Activated T-cell treated with anti-CD3 and anti-CD28 coated beads, Interleukin-2, amount 50 U/mL, for 72 hours (primary cell): ENCODE data around the gene ANO10. TPM values are rescaled to one million over a fixed set of nuclear protein-coding genes. Genes with fewer than 3 reads are reported as not detected.
"Not testable (repeated sequence)": the region's sequence is repeated elsewhere in the genome, so short reads cannot be mapped to it uniquely, and the experiment has no call there.

Experiments
- ATAC-seq, 2 donors: fragments of 150-1000 bp; cut with Tn5 transposase; replicated peaks in 1 of 2; 2 replicates each; pipeline ENCODE4 v1.10.0; 2021; ENCODE audit warnings: moderate library complexity in 2 of 2, mild to moderate bottlenecking in 1 of 2
- DNase-seq, 2 donors: peaks; one replicate each; pipeline ENCODE4 v3.0.0; 2021 to 2022; ENCODE audit warnings: mixed read lengths in 1 of 2
- H3K27ac Mint-ChIP-seq: one replicate; pipeline ENCODE4 v1.8.0; 2022; ENCODE audit warnings: mild to moderate bottlenecking, moderate library complexity, mixed read lengths
- H3K27me3 Mint-ChIP-seq: one replicate; pipeline ENCODE4 v1.8.0; 2022; ENCODE audit warnings: low read depth, mixed read lengths
- H3K36me3 Mint-ChIP-seq, 2 donors: one replicate each; pipeline ENCODE4 v1.8.0; 2022; ENCODE audit warnings: mixed read lengths in 2 of 2, mild to moderate bottlenecking in 1 of 2; ENCODE audit not compliant: insufficient read depth in 2 of 2
- H3K4me1 Mint-ChIP-seq: one replicate; pipeline ENCODE4 v1.8.0; 2022; ENCODE audit warnings: low read depth, mixed read lengths
- H3K4me3 Mint-ChIP-seq, 2 donors: one replicate each; pipeline ENCODE4 v1.8.0; 2022; ENCODE audit warnings: mild to moderate bottlenecking in 2 of 2, mixed read lengths in 2 of 2, moderate library complexity in 2 of 2
- H3K9me3 Mint-ChIP-seq, 2 donors: one replicate each; pipeline ENCODE4 v1.8.0; 2022; ENCODE audit warnings: mixed read lengths in 2 of 2
- total RNA-seq, 2 donors: library from RNA; stranded (reverse); gene quantifications; one replicate each; pipeline ENCODE4 v1.2.3, GENCODE V29; 2022

ANO10 gene
- total RNA-seq, 2 donors from 2014 or later, result 10.7 to 11.8 TPM

DNA sequence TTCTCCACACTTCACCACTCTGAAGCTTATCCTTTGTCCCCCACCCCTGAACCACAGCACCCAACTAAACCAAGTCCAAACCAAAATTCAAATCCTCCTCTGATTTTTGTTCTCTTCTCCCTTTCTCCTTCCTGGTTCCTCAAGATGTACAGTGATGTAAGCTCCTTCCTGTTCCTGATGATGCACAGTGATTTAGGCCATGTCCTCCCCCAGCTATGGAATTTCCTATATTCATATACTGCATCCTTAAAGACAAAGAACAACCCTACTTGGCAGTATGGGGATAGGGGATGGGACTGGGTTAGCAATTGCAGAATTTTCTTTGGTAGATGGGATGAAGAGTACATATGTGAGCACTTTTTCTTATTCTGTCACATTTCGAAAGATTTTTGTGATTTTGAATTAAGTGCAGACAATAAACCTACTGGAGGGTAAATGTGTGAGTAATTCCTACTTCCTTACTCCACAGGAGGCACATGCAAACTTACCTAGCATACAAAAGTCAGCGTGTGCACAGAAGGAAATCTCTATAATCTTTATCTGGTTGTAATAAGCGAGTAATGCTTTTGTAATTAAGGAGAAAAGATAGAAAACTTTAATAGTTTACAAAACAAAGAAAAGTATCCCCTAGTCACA, 125.0 kb downstream of the ANO10 start:
- H3K27me3 Mint-ChIP-seq, result peaks cover 41% of the 10 kb centered on the region
- ATAC-seq, result no peak
- DNase-seq, result no peak
- H3K4me1 Mint-ChIP-seq, result peaks cover 51% of the 10 kb centered on the region
- no peak overlapping the region for H3K4me3 Mint-ChIP-seq
- peaks cover 4 to 12% of the 10 kb centered on the region in 2 donors for H3K36me3 Mint-ChIP-seq
- H3K27ac Mint-ChIP-seq, result no peak overlapping the region
- peaks cover 2 to 3% of the 10 kb centered on the region in 2 donors for H3K9me3 Mint-ChIP-seq

DNA sequence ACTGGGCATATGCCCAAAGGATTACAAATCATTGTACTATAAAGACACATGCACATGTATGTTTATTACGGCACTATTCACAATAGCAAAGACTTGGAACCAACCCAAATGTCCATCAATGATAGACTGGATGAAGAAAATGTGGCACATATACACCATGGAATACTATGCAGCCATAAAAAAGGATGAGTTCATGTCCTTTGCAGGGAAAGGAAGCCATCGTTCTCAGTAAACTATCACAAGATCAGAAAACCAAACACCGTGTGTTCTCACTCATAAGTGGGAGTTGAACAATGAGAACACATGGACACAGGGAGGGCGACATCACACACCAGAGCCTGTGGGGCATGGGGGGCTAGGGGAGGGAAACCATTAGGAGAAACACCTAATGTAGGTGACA, 128.9 kb downstream of the ANO10 start:
- not testable (repeated sequence) for H3K9me3 Mint-ChIP-seq, ATAC-seq, H3K27ac Mint-ChIP-seq, DNase-seq, H3K36me3 Mint-ChIP-seq, H3K4me3 Mint-ChIP-seq
- peaks cover 39% of the 10 kb centered on the region for H3K4me1 Mint-ChIP-seq
- peaks cover 28% of the 10 kb centered on the region for H3K27me3 Mint-ChIP-seq

DNA sequence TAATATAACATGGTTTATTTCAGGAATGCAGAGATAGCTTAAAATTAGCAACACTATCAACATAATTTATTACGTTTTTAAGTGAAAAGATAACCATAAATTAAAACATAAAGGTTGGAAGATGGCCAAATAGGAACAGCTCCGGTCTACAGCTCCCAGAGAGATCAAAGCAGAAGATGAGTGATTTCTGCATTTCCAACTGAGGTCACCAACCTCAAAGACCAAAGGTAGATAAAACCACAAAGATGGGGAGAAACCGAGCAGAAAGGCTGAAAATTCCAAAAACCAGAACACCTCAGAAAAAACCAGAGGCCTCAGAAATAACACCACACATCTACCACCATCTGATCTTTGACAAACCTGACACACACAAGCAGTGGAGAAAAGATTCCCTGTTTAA, 130.0 kb downstream of the ANO10 start:
- Mint-ChIP-seq H3K4me1 (peaks cover 30% of the 10 kb centered on the region), H3K27me3 (peaks cover 27% of the 10 kb centered on the region), H3K4me3 (peak overlapping the region in 1 of 2 donors; percentile 46), H3K27ac (peak overlapping the region; percentile 56), H3K36me3 (peaks cover 4 to 13% of the 10 kb centered on the region in 2 donors)
- H3K9me3 Mint-ChIP-seq, result not testable (repeated sequence)
- ATAC-seq (peak; percentile 33 to 70), DNase-seq (peak; percentile 19 to 29)

DNA sequence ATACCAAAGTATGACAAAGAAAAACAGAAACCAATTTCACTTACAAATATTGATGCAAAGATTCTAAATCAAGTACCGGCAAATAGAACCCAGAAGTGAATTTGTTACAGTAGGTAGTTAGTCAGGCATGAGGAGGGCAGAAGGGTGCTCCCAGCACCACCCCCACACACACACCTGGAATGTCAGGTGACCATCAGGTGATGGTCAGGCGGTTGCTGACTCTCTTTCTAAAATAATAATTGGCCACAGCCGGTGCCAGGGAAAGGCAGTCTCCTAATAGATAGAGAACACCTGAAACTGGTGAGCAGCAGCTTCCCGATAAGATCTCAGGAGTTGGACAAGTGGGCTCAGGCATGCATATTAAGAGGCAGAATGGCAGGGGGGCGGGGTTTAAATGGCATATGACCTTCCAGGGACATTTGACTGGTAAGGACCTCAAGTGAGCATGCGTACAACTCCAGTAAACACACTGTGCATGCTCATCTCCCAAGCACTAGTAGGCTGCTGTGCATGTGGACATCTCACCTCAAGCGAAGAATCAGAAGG, 131.1 kb downstream of the ANO10 start:
- ATAC-seq (no peak), DNase-seq (no peak)
- Mint-ChIP-seq H3K4me1 (peaks cover 26% of the 10 kb centered on the region), H3K9me3 (peaks cover 2 to 3% of the 10 kb centered on the region in 2 donors), H3K4me3 (no peak overlapping the region), H3K36me3 (peaks cover 4 to 13% of the 10 kb centered on the region in 2 donors), H3K27me3 (peaks cover 17% of the 10 kb centered on the region), H3K27ac (no peak overlapping the region)

DNA sequence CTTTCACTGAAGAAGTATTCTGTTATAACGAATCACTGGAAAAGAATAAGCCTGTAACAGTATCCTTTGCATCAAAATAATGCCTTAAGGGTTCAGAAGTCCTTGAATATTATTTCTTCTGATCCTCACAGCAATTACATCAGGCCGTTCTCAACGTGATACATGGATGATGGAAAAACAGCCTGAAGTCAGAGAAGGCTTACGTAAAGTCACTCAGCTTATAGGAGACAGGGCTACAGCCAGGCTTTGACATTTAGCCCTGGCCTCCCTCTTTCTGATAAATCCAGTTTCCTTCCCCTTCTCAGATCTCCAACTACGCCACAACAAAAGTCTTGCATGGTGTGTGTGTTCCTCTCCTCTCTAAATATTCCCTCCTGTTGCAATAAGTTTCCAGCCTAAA, 131.9 kb downstream of the ANO10 start:
- Mint-ChIP-seq H3K4me3 (no peak overlapping the region), H3K9me3 (peaks cover 2 to 3% of the 10 kb centered on the region in 2 donors), H3K27me3 (peaks cover 17% of the 10 kb centered on the region), H3K27ac (no peak overlapping the region), H3K4me1 (peaks cover 26% of the 10 kb centered on the region), H3K36me3 (peaks cover 4 to 13% of the 10 kb centered on the region in 2 donors)
- ATAC-seq (no peak), DNase-seq (no peak)

DNA sequence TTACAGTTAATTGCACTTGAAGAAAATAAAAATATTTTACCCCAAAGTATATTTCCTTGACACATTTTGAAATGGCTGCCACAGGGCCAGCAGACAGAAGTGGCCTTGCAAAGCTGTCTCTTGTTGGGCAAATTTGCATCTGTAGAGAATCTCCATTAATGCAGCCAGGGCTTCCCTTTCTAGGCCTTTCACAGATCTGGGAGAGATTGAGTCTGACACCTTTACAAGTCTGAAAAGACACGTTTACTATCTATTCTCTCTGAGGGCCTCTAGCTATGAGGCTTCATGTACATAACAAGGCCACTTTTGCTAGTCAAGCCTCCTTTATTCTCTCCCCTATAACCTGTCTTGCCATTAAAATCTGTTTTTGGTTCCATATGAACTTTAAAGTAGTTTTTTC, 135.9 kb downstream of the ANO10 start:
- DNase-seq, result no peak
- H3K4me1 Mint-ChIP-seq, result peaks cover 25% of the 10 kb centered on the region
- ATAC-seq, result no peak

DNA sequence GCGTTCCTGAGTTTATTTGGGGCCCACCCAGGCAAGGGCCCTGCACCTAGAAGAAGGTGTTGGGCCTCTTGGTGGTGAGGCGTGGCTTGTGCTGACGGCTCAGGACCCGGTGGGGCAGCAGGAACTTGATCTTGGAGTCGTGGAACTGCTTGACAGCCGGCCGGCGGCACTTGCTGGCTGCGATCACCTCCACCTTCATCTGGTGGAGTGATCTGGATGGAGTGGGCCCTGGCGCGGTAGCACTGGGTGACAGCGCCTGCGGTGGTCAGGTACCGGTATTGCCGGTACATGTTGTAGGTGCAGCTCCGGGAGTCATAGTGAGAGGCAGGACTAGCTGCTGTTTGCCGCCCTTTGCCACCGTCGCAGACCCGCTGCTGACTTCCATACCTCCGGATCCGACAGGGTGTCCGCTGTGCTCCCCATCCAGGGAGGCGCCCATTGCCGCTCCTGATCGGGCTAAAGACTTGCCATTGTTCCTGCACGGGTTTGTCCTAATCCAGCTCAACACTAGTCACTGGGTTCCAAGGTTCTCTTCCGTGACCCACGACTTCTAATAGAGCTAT, 136.8 kb downstream of the ANO10 start:
- Mint-ChIP-seq H3K36me3 (peaks cover 2 to 4% of the 10 kb centered on the region in 2 donors), H3K27me3 (peaks cover 1% of the 10 kb centered on the region), H3K9me3 (peaks cover 0 to 3% of the 10 kb centered on the region in 2 donors), H3K4me1 (peaks cover 16% of the 10 kb centered on the region), H3K4me3 (no peak overlapping the region), H3K27ac (no peak overlapping the region)
- no peak for DNase-seq
- ATAC-seq, result no peak

More for the DNA sequence above, 135.9 kb downstream of the ANO10 start:
- peaks cover 0 to 3% of the 10 kb centered on the region in 2 donors for H3K9me3 Mint-ChIP-seq
- peaks cover 2 to 4% of the 10 kb centered on the region in 2 donors for H3K36me3 Mint-ChIP-seq
- no peak overlapping the region for H3K4me3 Mint-ChIP-seq
- H3K27me3 Mint-ChIP-seq, result peaks cover 10% of the 10 kb centered on the region
- H3K27ac Mint-ChIP-seq, result no peak overlapping the region

DNA sequence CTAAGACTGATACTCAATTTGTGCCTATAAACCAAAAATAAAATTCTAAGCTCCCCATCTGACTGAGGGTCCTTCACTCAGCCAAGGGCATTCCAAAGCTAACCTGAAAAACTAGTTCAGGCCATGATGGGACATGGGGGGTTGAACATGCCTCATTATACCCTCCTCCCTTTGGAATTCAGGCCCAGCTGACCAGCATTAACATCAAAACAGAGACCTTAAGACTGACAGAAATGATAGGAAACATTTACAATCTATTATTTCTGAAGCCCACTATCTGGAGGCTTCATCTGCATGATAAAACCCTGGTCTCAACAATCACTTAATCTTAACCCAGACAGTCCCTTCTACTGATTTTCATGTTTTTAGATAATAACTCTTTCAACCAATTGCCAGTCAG, 140.4 kb downstream of the ANO10 start:
- Mint-ChIP-seq H3K4me3 (no peak overlapping the region), H3K4me1 (peaks cover 38% of the 10 kb centered on the region), H3K36me3 (peaks cover 0 to 5% of the 10 kb centered on the region in 2 donors), H3K27ac (no peak overlapping the region), H3K9me3 (peaks cover 0 to 6% of the 10 kb centered on the region in 2 donors), H3K27me3 (no peaks in the 10 kb centered on the region)
- ATAC-seq, result no peak
- DNase-seq, result no peak

DNA sequence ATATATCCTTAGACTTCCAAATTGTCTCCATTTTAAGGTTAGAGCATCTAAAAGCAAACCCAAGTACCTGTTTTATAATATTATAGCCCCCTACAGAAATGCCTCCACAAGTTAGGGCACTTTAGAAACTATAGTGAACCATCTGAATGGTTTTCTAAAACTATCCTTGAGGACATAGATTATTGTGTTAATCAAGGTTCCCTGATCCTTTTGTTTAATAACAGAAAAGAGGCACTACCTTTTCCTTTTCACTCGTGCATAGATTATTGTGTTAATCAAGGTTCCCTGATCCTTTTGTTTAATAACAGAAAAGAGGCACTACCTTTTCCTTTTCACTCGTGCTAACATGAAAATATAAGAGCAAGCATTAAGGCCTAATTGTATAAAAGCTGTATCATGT, 143.0 kb downstream of the ANO10 start:
- H3K4me3 Mint-ChIP-seq, H3K36me3 Mint-ChIP-seq, ATAC-seq, H3K27me3 Mint-ChIP-seq, H3K9me3 Mint-ChIP-seq, DNase-seq: not testable (repeated sequence)
- peaks cover 39% of the 10 kb centered on the region for H3K4me1 Mint-ChIP-seq
- peak overlapping the region; percentile 73 for H3K27ac Mint-ChIP-seq

DNA sequence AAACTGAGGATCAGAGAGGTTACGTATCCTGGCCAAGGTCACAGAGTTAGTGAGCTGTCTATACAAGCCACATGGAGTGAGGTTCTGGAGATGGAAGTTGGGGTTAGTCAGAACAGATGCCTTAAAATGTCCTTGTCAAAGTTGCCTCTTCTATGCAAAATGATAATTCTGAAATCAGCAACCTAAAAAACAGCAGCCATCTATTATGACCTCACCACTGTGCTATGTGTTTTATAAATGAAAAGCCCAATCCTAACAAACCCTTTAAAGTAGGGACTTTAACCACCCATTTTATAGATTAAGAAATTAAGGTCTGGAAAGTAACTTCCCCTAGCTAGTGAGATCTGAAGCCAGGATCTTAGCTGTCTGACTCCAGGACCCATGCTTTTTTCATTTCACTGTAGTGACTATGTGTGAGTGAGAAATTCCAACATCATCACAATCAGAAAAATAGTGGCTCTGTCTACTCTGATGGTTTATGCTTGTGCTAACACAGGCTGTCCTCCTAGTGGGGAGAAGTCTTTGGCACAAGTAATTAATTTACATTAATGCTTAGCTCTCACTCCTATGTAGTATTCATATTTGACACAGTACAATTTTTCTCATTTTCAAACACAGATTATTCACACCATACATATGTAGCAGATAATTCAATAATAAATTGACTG, 143.6 kb downstream of the ANO10 start:
- peaks cover 37% of the 10 kb centered on the region for H3K4me1 Mint-ChIP-seq
- H3K27me3 Mint-ChIP-seq, result no peaks in the 10 kb centered on the region
- H3K4me3 Mint-ChIP-seq, result peak overlapping the region; percentile 50 to 52
- no peak for DNase-seq
- peaks cover 0 to 5% of the 10 kb centered on the region in 2 donors for H3K36me3 Mint-ChIP-seq
- peaks cover 0 to 6% of the 10 kb centered on the region in 2 donors for H3K9me3 Mint-ChIP-seq
- peak; percentile 37 to 52 for ATAC-seq
- peak overlapping the region; percentile 73 for H3K27ac Mint-ChIP-seq

DNA sequence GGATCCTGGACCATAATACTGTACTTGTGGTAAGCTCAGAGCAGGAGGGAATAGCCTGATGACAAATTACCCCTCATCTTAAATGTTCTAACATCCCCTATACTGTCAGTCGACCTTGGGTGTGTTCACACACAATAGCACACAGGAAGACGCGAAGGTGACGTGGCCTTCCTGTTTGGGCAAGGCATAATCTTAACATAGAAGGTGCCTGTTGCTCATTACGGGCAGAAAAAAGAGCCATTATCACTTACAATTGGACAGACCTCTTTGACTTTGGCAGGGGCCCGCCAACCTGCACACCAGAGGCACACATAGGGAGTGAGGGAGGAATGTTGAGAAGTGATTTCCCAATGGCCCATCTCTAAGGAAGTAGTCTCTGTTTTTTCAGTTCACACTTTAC, 144.2 kb downstream of the ANO10 start:
- ATAC-seq (peak; percentile 92 to 98), DNase-seq (peak; percentile 54 to 65)
- peak overlapping the region; percentile 50 to 52 for H3K4me3 Mint-ChIP-seq
- H3K27me3 Mint-ChIP-seq, result no peaks in the 10 kb centered on the region
- peak overlapping the region; percentile 73 for H3K27ac Mint-ChIP-seq
- H3K4me1 Mint-ChIP-seq, result peaks cover 30% of the 10 kb centered on the region
- peaks cover 0 to 5% of the 10 kb centered on the region in 2 donors for H3K36me3 Mint-ChIP-seq
- H3K9me3 Mint-ChIP-seq, result peaks cover 0 to 6% of the 10 kb centered on the region in 2 donors

DNA sequence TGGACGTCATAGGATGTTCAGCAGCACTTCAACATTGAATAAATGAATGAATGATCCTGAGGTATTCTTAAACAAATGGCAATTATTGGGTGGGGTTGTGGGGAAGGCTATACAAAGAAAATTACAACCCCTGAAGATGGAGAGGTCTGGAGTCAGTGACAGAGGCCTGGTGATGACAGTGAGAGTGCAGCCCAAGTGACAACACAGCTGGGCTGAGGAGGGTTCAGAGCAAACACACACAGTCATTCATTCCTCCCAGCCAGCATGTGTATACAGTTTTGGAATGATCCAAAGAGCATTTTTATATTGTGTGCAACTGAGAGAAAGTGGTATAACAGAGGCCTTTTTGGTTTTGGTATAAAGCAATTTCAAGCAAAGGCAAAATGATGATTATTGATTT, 148.1 kb downstream of the ANO10 start:
- Mint-ChIP-seq H3K9me3 (peaks cover 0 to 2% of the 10 kb centered on the region in 2 donors), H3K4me1 (peaks cover 25% of the 10 kb centered on the region), H3K27me3 (no peaks in the 10 kb centered on the region), H3K27ac (no peak overlapping the region), H3K36me3 (peaks cover 0 to 3% of the 10 kb centered on the region in 2 donors), H3K4me3 (no peak overlapping the region)
- no peak for DNase-seq
- no peak for ATAC-seq

DNA sequence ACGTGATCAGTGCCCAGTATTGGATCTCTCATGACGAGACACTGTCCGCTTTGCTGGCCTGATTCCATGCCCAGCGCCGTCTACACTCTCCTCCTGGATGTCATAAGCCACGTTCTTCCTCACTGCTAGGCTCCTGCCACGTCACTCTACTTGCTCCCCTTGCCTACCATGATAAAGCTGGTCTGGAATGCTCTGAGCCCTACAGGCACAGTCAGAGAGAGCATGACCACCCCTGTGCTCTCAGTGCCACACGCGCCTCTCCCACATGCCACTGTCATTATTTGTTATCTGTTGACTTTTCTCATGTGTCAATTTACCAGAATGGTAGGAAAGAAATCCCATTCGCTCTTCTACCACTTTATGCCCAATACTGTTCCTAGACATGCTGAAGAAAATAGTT, 148.6 kb downstream of the ANO10 start:
- no peak for ATAC-seq

More for the DNA sequence above, 148.6 kb downstream of the ANO10 start:
- H3K36me3 Mint-ChIP-seq, result peaks cover 0 to 3% of the 10 kb centered on the region in 2 donors
- H3K4me1 Mint-ChIP-seq, result peaks cover 20% of the 10 kb centered on the region
- no peaks in the 10 kb centered on the region for H3K27me3 Mint-ChIP-seq
- H3K4me3 Mint-ChIP-seq, result no peak overlapping the region
- peaks cover 0 to 2% of the 10 kb centered on the region in 2 donors for H3K9me3 Mint-ChIP-seq
- no peak for DNase-seq
- H3K27ac Mint-ChIP-seq, result no peak overlapping the region
